Measurements from ENCODE around the gene COMMD2. TPM values are rescaled to one million over a fixed set of nuclear protein-coding genes. Genes with fewer than 3 reads are reported as not detected.

COMMD2 gene
- total RNA-seq, 2 donors from 2014 or later = 21.6 to 26.9 TPM

DNA sequence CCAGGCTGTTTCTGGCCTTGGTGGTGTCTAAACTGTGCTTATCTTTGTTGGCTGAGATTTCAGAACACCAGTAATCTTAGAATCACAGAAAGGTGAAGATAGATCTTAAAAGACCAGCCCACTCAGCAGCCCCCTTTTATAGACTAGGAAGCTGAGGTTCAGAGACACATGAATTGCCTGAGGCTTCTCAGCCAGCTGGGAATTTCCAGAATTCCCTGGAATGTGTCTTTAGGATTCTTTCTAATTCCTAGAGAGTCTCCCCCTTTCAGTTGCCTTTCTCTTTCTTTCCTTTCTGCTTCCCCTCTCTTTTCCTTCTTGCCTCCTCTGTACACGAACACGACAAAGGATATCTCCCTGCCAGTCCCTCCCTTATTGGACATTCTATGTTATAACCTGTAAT lies 20.6 kb upstream of the COMMD2 start:
- H3K27me3 ChIP-seq (replicated peaks; ENCODE audit: insufficient read depth) = no peaks in the 10 kb centered on the region
- no peak overlapping the region for H3K27ac ChIP-seq
- H3K4me1 ChIP-seq (replicated peaks) = no peaks in the 10 kb centered on the region
- intact Hi-C loops (cut with DNase I) = loop anchor here (5.0 to 10.0 kb wide), 2 partner anchors 34 to 278 kb away; no protein-coding TSS in a partner anchor
- no peaks in the 10 kb centered on the region for H3K36me3 ChIP-seq
- TF ChIP-seq POLR2A (IDR thresholded peaks at IDR 0.05) = no peak
- TF ChIP-seq, protein P1, sequence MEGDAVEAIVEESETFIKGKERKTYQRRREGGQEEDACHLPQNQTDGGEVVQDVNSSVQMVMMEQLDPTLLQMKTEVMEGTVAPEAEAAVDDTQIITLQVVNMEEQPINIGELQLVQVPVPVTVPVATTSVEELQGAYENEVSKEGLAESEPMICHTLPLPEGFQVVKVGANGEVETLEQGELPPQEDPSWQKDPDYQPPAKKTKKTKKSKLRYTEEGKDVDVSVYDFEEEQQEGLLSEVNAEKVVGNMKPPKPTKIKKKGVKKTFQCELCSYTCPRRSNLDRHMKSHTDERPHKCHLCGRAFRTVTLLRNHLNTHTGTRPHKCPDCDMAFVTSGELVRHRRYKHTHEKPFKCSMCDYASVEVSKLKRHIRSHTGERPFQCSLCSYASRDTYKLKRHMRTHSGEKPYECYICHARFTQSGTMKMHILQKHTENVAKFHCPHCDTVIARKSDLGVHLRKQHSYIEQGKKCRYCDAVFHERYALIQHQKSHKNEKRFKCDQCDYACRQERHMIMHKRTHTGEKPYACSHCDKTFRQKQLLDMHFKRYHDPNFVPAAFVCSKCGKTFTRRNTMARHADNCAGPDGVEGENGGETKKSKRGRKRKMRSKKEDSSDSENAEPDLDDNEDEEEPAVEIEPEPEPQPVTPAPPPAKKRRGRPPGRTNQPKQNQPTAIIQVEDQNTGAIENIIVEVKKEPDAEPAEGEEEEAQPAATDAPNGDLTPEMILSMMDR (IDR thresholded peaks at IDR 0.05) = no peak
- no peak for TF ChIP-seq POLR2AphosphoS5 (IDR thresholded peaks at IDR 0.05)
- no peak for DNase-seq (ENCODE audit: low spot score)
- 86% methylated on average over 2 of the region's 2 CpGs for WGBS
- H3K9me3 ChIP-seq = no peaks in the 10 kb centered on the region
- H3K4me3 ChIP-seq = no peak overlapping the region

DNA sequence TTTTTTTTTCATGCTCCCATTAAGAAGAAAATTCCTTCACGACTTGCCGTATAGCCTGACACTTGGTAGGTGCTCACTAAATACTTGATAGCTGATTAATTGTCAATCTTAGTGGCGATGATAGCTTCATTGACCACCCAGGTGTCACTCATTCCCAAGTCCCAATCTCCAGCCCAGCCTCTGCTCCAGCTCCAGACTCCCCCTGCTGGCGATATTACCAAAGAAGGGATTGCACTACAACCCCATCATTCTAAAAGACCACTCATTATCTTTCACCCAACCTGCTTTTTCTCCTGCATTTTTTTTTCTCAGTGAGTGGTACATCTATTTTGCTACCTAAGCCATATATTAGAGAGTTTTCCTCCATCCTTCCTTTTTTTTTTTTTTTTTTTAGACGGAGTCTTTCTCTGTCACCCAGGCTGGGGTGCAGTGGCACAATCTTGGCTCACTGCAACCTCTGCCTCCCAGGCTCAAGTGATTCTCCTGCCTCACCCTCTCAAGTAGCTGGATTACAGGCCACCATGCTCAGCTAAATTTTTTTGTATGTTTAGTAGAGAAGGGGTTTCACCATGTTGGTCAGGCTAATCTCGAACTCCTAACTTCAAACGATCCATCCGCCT lies 19.5 kb upstream of the COMMD2 start:
- DNase-seq (ENCODE audit: low spot score) = peak; percentile 44
- intact Hi-C loops (cut with DNase I) = loop anchor here (5.0 to 10.0 kb wide), 2 partner anchors 36 to 277 kb away; no protein-coding TSS in a partner anchor
- H3K4me3 ChIP-seq = no peak overlapping the region

DNA sequence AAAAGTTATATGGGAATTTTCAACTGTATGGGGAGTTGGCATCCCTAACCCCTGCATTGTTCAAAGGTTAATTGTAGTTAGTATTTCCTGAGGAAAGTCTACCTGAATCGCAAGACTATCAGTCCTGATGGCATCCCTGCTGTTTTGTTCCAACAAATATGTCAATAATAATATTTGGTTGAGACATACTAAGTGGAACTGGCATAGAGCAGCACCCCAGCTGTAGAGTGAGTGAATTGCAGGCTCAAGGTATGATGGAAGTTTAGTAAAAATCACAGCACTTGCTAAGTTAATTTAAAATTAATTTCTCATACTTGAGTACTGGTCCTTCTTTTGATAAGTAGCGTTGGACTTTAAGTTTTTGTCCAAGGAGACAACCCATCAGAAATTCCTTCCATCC lies 18.0 kb upstream of the COMMD2 start:
- Histone ChIP-seq H3K4me1 (replicated peaks) (no peaks in the 10 kb centered on the region), H3K27me3 (replicated peaks; ENCODE audit: insufficient read depth) (no peaks in the 10 kb centered on the region), H3K4me3 (no peak overlapping the region), H3K27ac (no peak overlapping the region), H3K36me3 (no peaks in the 10 kb centered on the region), H3K9me3 (no peaks in the 10 kb centered on the region)
- intact Hi-C loops (cut with DNase I) = loop anchor here (5.0 to 10.0 kb wide), 2 partner anchors 37 to 275 kb away; no protein-coding TSS in a partner anchor
- WGBS = 91% methylated on average over 2 of the region's 2 CpGs
- TF ChIP-seq POLR2A (IDR thresholded peaks at IDR 0.05) = no peak
- no peak for TF ChIP-seq POLR2AphosphoS5 (IDR thresholded peaks at IDR 0.05)
- TF ChIP-seq, protein P1 (IDR thresholded peaks at IDR 0.05) = no peak
- no peak for DNase-seq (ENCODE audit: low spot score)

More for the DNA sequence above, 19.5 kb upstream of the COMMD2 start:
- no peak for TF ChIP-seq POLR2AphosphoS5 (IDR thresholded peaks at IDR 0.05)
- TF ChIP-seq, protein P1 (IDR thresholded peaks at IDR 0.05) = peak; percentile 40 to 66 (median 54)
- 58% methylated on average over 8 of the region's 8 CpGs for WGBS
- H3K27me3 ChIP-seq (replicated peaks; ENCODE audit: insufficient read depth) = no peaks in the 10 kb centered on the region
- no peaks in the 10 kb centered on the region for H3K36me3 ChIP-seq
- H3K4me1 ChIP-seq (replicated peaks) = no peaks in the 10 kb centered on the region
- H3K27ac ChIP-seq = no peak overlapping the region
- no peaks in the 10 kb centered on the region for H3K9me3 ChIP-seq

DNA sequence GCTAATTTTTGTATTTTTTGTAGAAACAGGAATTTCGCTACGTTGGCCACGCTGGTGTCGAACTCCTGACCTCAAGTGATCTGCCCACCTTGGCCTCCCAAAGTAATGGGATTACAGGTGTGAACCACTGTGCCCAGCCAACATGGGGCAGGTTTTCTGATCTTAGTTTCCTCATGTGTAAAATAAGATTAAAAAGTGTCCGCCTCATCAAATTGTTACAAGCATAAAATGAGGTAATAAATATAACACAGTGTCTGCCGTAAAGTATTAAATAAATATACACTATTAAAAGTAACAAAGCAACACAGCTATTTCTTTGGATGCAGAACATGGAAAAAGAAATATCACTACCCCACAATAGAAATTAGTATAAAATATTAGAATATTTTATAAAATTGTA lies 16.4 kb upstream of the COMMD2 start:
- H3K4me3 ChIP-seq = no peak overlapping the region
- no peaks in the 10 kb centered on the region for H3K27me3 ChIP-seq (replicated peaks; ENCODE audit: insufficient read depth)
- H3K36me3 ChIP-seq = no peaks in the 10 kb centered on the region
- no peak for DNase-seq (ENCODE audit: low spot score)
- no peaks in the 10 kb centered on the region for H3K9me3 ChIP-seq
- TF ChIP-seq POLR2A (IDR thresholded peaks at IDR 0.05) (no peak), POLR2AphosphoS5 (IDR thresholded peaks at IDR 0.05) (no peak)
- TF ChIP-seq, protein P1 (IDR thresholded peaks at IDR 0.05) = no peak
- intact Hi-C loops (cut with DNase I) = no loop called here
- H3K27ac ChIP-seq = no peak overlapping the region
- 84% methylated on average over 6 of the region's 6 CpGs for WGBS
- H3K4me1 ChIP-seq (replicated peaks) = no peaks in the 10 kb centered on the region

DNA sequence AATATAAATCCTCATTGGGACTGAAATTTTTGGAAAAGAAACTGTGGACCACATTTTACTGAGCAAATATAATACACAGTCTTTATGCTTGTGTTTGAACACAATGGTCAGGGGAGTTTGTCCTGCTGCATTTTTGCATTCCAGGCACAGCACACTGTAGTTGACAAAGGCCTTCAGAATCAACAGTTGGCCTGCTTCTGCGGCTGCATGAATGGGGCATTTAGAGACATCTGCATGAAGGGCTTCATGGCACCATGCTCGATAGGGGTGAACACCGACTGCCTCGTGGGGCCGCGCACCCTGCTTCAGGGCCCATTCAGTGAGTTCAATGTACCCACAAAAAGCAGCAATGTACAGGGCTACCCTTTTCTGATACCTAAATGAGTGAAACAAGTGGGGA lies 15.4 kb upstream of the COMMD2 start:
- DNase-seq (ENCODE audit: low spot score) = no peak
- 84% methylated on average over 6 of the region's 6 CpGs for WGBS
- H3K27ac ChIP-seq = no peak overlapping the region

More for the DNA sequence above, 15.4 kb upstream of the COMMD2 start:
- H3K9me3 ChIP-seq = no peaks in the 10 kb centered on the region
- intact Hi-C loops (cut with DNase I) = no loop called here
- H3K27me3 ChIP-seq (replicated peaks; ENCODE audit: insufficient read depth) = no peaks in the 10 kb centered on the region
- no peaks in the 10 kb centered on the region for H3K4me1 ChIP-seq (replicated peaks)
- TF ChIP-seq, protein P1 (IDR thresholded peaks at IDR 0.05) = no peak
- TF ChIP-seq POLR2A (IDR thresholded peaks at IDR 0.05) (no peak), POLR2AphosphoS5 (IDR thresholded peaks at IDR 0.05) (no peak)
- no peaks in the 10 kb centered on the region for H3K36me3 ChIP-seq
- H3K4me3 ChIP-seq = no peak overlapping the region

Measured in prostate gland (tissue), 2 donors.